ENCODE measurements around the gene PRKCA.
"Not testable (repeated sequence)": the region's sequence is repeated elsewhere in the genome, so short reads cannot be mapped to it uniquely, and the experiment has no call there.

The PRKCA gene

DNA sequence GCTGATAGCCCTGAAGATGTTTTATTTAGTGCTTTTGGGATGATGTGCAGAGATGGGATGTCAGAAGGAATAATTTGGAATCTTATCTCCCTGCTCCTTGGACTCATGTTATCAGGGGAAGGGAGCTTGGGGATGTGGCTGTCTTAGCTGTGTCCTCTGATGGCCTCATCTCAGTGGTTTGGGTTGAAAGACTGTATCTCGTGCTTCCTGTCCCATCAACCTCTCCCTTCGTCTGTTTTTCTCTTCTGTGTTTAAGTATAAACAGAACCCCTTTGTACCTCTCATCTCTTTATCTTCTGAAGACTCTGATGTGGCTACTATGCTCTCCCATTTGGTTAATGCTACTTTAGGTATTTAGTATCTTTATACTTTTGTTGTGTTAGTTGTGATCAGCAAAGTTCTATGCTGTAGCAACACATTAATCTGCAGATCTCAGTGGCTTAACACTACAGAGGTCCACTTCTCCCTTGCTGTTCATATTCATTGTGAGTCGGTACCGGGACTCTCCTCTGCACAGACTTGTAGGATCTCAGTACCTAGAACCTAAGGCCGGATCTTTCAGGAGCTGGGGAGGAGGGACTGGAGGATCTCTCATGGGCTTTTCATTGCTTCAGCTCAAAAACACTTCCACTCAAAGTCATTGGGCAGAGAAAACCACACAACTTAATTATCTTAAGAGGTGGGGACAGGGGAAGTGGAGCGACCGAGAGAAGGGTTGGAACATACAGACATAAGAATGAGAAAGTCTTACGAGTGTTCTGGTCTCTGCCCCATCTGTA, 28.8 kb downstream of the PRKCA start:
- peak; percentile 65 for DNase-seq

DNA sequence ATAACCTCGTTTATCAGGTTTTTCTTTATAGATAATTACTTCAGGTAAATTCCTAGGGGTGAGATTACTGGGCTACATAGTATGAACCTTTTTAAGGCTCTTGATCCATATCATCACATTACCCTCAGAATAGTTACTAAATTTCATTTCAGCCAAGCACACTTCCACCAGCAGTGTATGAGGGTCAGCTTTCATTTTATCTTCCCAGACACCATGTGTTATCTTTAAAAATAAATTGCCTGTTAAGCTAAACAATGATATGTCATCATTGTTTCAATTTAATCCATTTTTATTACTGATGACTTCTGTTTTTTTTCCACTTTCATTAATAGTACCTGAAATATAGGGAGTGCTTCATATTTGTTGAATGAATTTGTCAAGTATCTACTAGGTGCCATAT, 33.4 kb downstream of the PRKCA start:
- no peak for DNase-seq

DNA sequence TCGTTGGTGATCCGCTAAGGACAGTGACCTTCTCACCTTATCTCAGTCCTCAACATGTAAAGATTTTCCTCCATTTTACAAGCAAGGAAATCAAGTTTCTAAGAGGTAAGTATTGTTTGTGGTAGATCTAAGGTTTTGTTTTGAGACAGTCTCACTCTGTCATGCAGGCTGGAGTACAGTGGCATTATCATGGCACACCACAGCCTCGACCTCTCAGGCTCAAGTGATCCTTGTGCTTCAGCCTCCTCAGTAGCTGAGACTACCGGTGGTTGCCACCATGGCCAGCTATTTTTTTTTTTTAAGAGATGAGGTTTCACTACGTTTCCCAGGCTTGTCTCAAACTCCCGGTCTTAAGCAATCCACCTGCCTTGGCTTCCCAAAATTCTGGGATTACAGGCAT, 34.9 kb downstream of the PRKCA start:
- no peak for DNase-seq

DNA sequence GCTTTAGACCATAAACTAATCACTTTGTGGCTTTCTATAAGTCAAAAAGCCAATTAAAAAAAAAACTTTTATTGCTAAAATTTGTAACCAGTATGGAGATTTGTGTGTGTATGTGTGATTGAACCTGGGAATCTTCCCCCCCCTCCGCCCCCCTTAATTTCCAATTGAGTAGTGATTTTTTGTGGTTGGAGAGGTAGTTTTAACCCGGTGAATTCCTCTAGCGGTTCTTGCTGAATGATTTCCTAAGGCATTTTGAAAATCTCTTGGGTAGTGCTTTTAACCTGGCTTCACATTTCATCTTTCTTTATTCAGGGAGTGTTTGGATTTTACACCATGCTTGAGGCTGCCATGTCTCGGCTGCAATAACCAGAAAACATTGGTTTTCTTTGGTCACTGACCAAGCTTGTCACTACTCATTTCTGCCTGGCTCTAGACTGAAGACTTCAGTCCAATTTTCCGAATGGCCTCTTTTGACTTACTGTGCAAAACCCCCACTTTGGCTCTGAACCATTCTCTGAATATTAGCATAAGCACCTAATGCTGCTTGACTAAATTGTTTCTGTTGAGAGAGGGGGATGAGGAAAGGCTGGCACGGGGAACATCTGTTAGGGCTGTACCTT, 35.6 kb downstream of the PRKCA start:
- DNase-seq: no peak

DNA sequence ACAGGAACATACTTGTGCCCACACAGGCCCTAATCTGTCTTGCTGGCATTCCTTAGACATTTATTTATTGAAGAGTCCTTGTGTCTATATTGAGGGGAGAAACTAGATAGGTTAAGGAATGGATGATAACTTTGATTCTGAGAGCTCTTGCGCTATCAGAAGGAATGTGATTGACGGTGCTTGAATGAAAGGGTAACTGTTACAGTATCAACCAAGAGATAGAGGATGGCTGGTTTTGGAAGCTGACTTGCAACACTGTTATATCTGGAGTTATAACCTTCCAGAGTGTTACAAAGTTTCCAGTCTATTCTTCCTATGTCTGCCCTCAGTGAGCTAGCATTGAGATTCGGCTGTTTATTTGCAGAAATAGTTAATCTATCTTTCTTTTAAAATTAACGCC, 36.5 kb downstream of the PRKCA start:
- DNase-seq: no peak

DNA sequence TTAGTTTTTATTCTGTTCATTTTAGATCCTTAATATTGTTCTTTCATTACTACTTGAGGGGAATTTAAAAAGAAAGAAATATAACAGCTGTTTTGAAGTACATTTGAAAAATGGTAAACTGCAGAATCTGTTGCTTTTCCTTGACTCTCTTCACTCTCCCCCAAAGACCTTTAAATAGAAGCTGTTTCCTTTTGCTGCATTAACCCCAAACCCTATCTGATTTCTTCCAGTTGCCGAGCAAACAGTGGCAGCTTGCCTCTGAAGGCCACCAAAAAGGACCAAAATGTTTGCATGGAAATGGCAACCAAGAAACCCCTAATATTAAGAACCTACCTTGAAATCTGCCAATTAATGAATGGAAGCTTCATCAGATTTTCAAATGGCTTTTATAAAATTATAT, 37.1 kb downstream of the PRKCA start:
- DNase-seq: no peak

DNA sequence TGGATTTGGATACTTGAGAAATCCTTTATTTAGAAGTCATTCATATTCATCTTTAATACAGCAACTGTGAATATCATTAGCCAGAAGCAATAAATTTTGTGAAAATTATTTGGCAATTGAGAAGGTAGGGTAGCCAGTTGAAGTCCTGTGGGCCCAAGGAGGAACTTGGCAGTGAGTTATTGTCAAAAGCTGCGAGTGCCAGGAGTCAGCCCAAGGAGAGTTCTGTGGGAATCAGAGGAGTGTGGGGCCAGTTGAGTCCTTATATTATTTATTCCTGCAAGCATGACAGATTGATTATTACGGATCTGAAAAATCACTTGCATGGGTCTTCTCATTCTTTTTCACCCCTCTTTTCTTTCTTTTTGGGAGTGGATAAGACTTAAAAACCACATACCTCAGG, 38.3 kb downstream of the PRKCA start:
- DNase-seq: no peak

DNA sequence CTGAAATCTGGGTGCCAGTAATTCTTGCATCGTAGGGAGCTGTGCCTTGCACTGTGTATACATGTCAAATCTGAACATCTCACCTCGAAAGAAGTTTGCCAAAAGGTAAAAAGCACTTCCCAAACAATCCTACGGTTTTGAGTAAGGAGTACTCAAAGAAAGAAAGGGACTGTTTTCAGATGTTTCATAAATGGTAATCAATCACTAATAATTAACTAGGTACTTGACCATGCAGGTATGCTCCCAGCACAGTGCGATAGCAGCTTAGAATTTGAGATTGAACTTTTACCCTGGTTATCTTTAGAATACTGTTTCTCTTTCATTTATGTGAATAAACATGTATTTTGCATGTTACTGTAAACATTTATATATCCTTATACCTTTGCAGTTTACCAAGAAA, 39.0 kb downstream of the PRKCA start:
- DNase-seq: no peak

DNA sequence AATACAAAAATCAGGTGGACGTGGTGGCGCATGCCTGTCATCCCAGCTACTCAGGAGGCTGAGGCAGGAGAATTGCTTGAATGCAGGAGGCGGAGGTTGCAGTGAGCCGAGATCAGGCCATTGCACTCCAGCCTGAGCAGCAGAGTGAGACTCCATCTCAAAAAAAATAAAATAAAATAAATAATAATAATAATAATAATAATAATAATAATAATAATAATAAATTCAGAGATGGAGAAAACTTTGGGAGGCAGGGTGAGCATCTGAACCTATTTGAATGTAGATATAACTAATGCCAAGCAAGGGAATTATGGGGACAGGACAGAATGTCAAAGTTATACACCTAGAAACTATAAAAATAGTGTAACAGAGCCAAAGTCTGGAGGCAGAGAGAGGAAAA, 39.9 kb downstream of the PRKCA start:
- not testable (repeated sequence) for DNase-seq

DNA sequence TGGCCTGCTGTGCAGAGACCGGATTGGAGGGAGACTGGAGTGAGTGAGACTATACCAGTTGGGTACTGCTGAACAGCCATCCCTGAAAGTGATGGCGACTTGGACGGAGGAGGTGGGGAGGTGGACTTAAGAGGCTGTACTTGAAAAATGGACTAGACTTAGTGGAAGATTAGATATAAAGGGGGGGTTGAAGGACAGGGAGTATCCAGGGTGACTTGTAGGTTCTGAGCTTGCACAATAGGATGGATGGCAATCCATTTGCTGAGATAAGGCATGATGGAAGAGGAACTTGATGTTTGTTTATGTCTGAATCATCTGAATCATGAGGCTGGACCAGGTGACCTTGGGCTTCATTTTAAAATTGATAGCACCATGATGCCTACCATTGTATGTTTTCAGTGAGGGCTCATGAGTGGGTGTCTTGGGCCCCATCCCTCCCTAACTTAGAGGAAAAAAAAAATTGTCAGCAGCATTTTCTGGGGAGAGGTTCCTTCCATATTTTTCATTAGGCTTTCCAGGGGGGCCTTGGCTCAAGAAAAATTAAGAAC, 41.2 kb downstream of the PRKCA start:
- DNase-seq: no peak

DNA sequence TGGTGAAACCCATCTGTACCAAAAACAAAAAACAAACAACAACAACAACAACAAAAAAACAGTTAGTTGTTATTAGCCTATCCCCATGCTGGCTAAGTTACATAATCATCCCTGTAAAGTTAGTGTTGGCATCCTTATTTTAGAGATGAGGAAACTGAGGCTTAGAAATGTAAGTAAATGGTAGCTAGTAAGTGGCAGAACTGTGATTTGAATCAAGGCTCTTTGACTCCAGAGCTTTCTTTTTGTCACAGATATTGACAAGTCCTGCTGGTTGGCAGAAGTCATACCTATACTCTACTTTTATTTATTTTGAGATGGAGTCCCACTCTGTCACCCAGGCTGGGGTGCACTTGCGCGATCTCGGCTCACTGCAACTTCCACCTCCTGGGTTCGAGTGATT, 42.1 kb downstream of the PRKCA start:
- DNase-seq: no peak

DNA sequence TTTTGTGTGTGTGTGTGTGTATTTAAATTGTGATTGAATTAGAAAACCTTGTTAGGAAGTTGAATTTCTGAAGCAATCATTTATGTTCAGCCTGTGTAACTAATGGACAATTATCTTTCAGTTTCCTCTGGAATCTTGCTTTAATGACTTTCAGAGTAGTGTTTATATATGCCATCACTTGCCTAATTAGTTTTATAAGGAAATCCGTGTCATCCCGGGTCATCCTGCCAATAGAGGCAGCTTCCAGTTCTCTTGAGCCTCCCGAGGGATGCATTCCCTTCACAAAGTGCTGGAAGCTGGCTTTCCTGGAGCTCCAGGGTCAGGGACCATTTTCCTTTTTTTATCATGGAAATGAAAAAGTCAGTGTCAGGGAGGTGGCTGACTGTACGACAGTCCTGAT, 42.9 kb downstream of the PRKCA start:
- DNase-seq: no peak

DNA sequence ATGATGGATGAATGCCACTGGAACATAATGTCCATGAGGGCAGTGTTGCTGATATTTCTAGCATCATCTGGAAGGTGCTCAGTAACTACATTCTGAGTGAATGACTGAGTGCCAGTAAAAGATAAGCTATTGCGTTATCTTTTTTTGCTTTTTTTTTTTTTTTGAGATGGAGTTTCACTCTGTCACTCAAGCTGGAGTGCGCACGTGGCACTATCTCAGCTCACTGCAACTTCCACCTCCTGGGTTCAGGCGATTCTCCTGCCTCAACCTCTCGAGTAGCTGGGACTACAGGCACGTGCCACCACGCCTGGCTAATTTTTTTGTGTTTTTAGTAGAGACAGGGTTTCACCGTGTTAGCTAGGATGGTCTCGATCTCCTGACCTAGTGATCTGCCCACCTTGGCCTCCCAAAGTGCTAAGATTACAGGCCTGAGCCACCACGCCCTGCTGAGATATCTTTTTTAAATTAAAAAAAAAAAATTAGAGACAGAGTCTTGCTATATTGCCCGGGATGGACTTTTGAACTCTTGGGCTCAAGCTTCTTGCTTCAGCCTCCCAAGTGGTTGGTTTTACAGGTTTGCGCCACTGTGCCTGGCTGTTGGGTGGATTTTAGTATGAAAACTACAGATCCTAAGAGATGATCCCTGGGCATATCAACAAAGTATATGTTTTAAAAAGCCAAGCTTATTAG, 43.7 kb downstream of the PRKCA start:
- not testable (repeated sequence) for DNase-seq

DNA sequence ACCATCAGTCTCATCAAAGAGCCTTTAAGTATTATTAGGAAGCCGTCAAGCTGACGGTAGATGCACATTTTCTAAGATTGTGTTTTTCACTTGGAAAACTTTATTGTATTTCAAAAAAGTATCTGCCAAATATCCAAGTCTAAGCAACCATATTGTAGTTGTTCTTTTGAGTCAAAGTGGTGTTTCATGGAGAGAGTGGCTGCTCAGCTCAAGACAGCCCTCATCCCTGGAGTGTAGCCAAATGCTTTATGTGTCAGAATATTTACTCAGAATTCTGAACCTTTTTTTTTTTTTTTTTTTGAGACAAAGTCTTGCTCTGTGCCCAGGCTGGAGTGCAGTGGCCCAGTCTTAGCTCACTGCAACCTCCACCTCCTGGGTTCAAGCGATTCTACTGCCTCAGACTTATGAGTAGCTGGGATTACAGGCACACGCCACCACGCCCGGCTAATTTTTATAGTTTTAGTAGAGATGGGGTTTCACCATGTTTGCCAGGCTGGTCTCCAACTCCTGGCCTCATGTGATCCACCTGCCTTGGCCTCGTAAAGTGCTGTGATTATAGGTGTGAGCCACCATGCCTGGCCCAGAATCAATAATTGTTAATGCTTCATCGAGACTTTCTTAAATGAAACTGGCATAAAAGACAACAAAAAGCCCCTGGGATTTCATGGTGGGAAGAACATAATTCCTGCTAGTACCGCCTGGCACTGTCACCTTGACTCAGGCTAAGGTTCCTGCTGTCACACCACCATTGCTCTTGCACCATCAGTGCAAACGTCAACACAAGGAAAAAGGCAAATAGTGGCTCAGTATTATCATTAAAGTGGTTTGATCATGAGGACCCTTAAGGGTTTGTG, 45.5 kb downstream of the PRKCA start:
- DNase-seq: no peak

DNA sequence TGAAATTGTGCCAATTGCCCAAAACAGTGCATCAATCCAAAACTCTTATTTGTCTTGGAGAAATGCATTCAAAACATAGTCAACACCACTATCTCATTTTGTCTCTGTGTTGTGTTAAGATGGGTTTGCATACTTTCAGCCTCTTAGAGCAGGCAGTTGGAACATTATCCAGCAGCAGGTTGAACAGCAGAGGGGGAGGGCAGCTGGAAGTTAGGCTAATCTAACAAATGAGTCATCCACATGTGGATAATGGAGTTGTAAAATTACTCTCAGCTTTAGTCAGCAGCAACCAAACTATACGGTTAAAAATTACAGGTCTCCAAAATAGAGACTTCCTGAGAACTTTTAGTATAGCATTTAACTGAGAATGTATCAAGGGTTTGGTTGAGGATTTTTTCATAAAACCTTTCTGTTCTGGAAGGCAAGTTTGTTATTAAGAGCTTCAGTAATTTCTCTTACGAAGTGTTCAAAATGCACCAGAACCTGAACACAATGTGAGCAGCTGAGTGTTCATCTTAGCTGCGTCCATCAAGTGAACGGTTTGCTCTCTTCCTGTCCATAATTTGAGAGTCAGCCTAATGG, 46.3 kb downstream of the PRKCA start:
- DNase-seq: no peak

DNA sequence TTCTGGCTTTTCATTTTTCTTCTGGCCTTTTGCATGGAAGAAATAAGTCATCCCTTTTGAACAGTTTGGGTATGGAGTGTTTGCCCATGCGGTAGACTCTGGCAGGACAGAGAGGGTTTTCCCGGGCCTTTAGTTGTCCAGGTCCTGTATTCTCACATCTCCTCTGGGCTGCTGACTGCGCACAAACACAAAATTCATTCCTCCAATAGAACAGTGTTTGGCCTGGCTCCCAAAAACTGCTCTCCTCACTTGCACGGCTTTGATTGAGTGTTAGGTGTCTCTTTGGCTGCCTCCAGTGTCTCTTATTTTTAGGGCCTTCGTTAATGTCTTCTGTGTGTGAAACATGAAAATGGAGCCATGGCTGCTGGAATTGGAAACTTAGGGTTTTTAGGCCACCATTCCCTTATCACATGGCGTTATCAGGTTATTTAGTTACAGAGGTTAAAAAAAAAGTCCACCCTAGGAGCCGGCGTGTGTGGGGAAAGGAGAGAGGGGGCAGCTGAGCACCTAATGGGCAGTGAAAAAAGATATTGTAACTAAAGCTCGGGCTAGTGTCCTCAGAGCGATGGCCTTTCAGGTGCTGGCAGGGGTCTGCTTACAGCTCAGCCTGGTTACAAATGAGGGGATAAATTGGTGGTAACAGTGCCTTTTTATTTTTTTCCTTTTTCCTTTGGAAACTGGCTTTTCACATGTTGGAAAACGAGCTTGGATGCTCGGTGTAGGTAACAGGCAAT, 47.3 kb downstream of the PRKCA start:
- no peak for DNase-seq

DNA sequence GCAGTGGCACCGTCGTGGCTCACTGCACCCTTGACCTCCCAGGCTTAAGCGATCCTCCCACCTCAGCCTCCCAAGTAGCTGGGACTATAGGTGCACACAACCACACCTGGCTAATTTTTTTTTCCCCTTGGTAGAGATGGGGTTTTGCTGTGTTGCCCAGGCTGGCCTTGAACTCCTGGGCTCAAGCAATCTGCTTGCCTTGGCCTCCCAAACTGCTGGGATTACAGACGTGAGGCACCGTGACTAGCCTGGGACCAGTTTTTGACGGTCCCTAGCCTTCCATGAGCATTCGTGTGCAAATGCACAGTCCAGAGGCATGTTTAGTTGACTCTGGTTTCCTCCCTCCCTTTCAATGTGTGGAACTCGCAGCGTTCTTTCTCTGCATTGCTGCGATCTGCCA, 48.2 kb downstream of the PRKCA start:
- DNase-seq: not testable (repeated sequence)

DNA sequence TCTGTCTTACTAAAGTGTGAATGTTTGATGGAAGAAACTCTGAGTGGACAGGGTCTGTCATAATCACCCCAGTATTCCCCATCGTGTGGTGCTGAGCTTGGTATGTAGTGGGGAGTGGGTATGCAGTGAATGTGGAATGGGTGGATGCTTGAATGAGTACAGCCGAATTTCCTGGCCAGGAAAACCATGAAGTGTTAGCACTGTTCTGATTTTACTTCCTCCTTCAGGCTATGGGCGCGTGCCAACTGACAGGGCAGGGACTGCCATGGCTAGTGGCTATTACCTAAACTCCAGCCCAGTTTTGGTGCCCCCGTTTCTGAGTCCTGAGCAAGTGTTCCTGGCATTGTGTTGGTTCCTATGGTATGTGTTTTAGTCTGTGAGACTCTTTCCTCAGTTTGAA, 48.6 kb downstream of the PRKCA start:
- DNase-seq: no peak

DNA sequence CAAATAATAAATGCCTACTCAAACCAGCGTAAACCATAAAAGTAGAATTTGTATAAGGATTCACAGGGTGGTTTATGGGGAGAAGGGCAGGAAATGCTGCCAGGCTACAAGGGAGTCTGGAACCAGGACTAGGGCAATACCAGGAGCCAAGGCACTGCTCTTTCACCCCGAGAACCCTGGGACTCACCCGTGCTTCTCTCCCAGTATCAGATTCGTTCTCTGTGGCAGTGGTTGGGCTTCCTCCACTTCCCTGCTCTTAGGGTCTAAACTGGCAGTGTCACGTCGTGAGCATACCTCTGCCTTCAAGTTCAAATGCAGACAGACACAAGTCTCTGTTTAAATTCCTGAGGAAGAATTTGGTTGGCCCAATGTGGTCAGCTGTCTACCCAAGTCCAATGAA, 49.3 kb downstream of the PRKCA start:
- DNase-seq: no peak

DNA sequence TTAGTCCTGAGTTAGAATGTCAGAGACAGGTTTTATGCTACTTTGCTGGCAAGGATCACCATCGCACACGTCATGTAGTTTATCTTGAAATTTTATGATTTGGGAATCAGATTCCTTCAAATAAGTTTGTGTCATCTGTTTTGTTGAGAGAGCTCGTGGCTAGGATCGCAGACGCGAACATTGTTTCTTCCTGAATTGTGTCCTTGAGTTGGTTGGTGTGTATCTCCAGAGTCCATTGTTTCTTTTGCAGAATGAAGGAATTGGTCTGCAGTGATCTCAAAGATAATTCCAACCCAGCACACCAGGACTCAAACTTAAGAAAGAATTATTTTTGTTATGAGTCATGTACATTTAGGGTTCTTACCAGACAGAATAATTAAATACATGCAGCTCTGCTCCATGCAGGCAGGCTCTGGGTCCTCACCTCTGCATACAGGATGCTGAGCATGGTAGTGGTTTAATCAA, 51.6 kb downstream of the PRKCA start:
- DNase-seq: no peak

DNA sequence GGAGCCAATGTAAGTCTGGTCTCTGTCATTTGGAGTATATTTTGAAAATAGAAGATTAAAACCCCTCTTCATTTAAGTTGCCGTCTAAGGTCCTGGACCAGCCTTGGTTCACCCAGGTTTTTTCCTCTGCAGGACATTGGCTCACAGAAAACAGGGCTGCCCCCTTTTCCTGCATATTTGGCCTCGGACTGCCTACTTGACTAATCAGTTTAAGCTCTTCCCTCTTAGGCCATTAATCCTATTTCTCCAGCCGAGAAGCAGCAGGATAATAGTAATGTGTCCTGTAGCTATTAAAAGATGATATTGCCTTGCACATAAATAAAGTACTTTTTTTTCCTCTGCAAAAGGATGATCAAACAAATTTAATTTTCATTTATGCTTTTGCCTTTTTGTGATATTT, 52.1 kb downstream of the PRKCA start:
- DNase-seq: no peak

DNA sequence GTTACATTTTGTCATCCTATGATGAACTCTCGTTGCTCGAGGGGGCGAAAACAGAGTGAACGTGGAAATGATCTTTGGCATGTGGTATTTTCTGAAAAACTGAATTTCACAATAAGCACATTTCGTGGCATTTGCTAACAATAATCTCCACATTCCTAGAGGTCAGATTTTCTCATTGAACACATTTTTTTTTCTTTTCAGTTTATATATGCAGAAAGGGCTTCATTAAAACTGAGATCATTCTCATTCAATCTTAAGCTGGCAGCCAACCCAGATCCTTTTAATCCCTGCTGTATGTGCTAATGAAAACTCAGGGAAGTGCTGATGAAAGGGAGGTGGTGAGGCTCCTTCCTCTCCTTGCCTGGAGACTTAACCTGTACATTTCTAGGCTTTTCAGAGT, 52.6 kb downstream of the PRKCA start:
- no peak for DNase-seq

All from central memory CD4-positive, alpha-beta T cell (primary cell).